CD4-positive, alpha-beta T cell treated with Interleukin-6 for 4 hours (primary cell): ENCODE results near the gene SGIP1.
"Not testable (repeated sequence)": the region's sequence is repeated elsewhere in the genome, so short reads cannot be mapped to it uniquely, and the experiment has no call there.

Source experiments
- DNase-seq: peaks from one replicate; pipeline ENCODE4 v3.0.0-alpha.2; 2020; ENCODE audit warnings: mixed read lengths

SGIP1 gene

DNA sequence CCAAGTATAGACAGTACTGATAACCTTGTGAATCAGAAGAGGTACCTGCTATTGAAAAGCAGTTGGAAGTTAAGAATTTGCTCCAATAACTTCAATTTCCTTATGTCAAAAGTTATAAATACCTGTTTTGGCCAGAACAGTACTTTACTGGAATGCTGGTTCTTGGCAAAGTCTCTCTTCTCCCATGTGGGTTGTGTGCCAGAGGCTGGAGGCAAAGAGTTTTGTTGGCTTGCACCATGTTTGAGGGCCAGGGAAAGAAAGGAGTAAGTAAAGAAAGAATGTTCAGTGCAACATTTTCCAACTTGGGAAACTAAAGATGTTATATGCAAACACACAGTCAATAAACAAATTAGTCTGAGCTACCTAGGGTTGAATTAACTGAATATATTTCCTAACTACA is 151.3 kb downstream of the SGIP1 start:
- DNase-seq, result no peak

DNA sequence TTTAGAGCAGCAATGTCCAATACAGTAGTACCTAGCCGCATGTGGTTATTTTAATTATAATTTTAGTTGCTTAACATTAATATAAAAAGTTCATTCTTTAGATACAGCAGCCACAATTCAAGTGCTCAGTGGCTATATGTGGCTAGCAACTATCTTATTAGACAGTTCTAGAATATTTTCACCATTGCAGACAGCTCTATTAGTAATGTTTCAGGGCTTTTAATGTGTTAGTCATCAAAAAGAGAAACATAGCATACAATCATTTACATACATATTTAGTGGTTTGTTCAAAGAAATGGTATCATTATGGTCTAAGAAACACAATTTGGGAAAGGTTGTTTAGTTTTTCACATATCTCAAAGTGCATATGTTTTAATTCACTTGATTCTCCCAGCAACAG is 151.7 kb downstream of the SGIP1 start:
- DNase-seq, result no peak

DNA sequence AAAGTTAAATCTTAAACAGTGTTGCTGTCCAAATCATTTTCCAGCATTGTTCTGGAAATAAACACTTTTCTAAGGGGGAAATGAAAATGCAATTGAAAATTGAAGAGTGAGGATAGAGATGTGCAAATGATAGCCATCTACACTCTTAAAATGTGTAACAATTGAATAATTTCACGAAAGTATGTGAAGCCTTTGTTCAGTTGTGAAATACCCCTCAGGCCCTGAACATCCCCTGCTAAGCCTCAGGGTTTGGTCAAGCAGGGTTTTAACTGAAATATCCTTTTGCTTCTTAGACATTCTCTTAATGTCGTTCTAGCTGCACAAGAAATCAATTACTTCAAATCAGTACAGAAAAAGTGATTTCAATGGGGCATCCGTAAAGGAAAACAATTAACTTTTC is 152.5 kb downstream of the SGIP1 start:
- no peak for DNase-seq

- no peak for DNase-seq
Measured at GRCh38 chr1:66687358-66687757, 153.4 kb downstream of the SGIP1 start.

DNA sequence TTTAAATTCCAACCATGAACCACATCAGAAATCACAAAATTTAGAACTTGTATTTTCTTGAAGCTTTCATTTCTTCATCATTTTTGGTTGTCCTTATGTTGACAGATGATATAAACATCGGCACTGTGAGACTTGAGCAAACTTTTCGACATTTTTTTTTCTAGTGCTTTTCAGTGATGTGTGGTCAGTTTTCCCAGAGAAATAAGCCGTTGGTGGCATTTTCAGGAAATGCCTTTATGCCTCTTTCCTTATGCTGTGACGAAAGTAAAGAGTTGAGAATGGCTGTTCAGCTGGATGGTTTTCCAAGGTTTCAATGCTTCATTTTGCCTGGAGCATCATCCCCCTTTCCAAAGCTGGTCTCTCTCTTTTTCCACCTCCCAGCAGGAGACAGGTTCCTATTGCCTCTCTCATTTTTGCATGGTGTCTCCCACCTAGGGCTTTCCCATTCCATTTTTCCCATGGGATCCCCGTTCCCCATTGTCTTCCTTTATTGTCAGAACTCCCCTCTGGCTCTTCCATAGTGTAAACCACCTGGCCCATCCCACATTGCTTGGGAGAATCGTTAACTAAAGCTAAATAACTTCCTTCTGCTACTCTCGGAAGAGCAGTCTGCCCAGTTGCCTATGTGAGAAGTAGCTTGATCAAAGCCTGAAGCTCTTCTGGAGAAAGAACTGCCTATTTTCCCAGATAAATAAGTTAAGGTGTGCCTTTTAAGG is 156.9 kb downstream of the SGIP1 start:
- no peak for DNase-seq

GRCh38 chr1:66692681-66693080 is 158.7 kb downstream of the SGIP1 start:
- DNase-seq, result no peak

DNA sequence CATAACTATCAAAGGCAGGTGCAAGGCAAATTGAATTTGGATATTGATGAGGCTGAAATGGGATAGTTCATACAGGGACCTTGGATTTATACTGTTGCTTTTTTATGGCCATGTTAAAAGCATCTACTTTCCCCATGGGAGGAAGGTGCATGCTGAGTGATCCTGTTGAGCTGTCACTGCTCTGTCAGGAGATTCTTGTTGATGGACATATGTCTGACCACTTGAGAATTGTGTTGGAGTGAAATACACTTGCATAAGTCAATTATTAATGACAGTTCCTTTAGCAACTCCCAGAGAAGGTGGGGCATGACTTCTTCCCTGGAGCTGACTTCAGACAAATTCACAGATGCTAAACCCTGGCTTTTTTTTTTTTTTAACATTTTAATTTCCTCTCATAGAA is 159.9 kb downstream of the SGIP1 start:
- DNase-seq, result no peak

- no peak for DNase-seq
Measured at GRCh38 chr1:66695116-66695515, 161.2 kb downstream of the SGIP1 start.

- DNase-seq, result no peak
Measured at GRCh38 chr1:66696771-66697170, 162.8 kb downstream of the SGIP1 start.

DNA sequence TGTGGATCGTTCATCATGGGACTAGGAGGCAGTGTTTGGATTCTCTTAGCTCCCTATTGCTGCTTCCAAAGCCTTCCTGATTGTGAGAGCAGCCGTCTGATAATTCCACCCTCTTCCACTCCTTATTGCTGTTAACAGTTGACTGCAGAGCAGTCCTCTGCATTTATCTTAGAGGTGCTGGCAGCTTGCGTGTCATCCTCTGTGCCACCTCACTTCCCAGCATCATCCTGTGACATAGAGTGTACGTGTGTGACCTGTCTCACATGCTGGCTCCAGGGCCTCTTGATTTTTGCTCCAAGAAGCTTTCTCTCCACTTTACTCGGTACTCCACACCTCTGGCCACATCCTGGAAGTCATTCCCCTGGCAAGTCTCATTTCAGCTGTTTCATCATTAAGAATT is 165.3 kb downstream of the SGIP1 start:
- no peak for DNase-seq

DNA sequence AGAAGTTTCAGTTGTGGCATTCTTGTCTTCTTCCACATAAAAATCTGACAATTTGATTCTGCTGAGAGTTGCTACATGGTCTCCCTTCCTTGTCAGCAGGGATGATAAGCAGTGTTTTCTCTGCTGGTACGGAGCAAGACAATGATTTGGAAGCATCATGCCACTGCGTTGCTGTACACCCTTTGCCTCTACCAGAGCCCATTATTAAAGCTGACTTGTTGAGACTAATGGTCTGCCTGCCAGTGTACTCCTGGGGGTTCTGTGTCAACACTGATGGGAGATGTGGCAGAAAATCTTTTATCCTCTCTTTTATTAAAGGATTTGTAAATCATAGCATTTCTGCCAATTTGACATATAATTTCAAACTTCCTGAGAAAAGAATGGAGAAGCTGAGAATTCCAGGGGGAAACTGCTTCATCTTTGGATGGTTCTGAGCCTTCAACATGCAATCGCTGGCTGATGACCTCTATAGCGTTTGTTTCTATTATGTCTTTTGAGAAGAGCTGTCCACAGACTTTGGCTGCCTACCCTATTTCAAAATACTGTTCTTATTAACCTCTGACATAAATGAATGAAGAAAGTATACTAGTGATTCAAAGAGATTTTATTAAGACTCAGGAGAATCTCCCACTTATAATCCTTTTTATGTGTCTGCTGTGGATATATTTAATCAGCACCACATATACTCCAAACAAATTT is 170.4 kb downstream of the SGIP1 start:
- no peak for DNase-seq

DNA sequence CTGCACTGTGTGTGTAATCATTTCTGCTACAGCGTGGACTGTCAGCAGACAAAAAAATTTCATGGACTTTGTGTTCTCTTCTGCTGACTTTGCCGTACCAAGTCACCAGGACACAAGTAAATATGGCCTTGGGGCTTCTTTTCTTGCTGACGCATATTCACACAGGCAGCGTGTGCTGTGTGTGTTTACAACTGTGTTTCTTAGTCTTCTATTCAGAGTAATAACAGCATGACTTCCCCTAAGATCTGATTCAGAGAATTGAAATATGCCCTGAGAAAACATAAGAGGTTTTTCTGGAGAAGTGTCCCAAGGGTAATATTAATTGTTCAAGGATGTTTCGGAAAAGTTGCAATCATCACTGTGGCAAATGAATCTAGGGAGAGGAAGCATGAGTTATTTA is 171.2 kb downstream of the SGIP1 start:
- DNase-seq, result no peak

- no peak for DNase-seq
Measured at GRCh38 chr1:66711420-66711819, 177.5 kb downstream of the SGIP1 start.

DNA sequence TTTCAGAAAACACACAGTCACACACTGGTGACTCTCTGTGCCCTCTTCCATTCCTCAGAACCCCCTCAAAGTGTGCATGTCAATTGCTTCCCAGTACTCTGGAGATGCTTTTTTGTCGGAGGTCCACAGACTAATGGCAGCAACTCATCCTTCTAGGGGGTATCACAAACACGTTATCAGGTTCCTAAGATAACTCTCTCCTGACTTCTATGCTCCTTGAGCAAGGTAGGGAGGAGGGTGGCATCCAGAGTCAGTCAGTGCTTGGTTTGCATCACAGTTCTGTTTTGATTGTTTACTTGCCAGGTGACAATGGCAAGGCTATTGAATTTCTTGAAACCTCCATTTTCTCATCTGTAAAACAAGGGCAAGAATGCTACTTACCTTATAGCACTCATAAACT is 178.9 kb downstream of the SGIP1 start:
- no peak for DNase-seq

GRCh38 chr1:66723985-66724384 is 190.0 kb downstream of the SGIP1 start:
- no peak for DNase-seq

GRCh38 chr1:66725885-66726665 is 192.1 kb downstream of the SGIP1 start:
- DNase-seq, result peak; percentile 53

- DNase-seq, result no peak
Measured at GRCh38 chr1:66728021-66728420, 194.1 kb downstream of the SGIP1 start.

DNA sequence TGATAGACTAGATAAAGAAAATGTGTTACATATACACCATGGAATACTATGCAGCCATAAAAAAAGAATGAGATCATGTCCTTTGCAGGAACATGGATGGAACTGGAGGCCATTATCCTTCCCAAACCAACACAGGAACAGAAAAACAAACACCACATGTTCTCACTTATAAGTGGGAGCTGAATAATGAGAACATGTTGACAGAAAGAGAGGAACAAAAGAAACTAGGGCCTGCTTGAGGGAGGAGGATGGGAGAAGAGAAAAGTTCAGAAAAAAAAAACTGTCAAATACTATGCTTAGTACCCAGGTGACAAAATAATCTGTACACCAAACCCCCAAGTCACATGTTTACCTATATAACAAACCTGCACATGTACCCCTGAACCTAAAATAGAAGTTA is 194.8 kb downstream of the SGIP1 start:
- not testable (repeated sequence) for DNase-seq

- peak; percentile 28 for DNase-seq
Measured at GRCh38 chr1:66729119-66729518, 195.2 kb downstream of the SGIP1 start.

GRCh38 chr1:66729523-66729922 is 195.6 kb downstream of the SGIP1 start:
- no peak for DNase-seq

DNA sequence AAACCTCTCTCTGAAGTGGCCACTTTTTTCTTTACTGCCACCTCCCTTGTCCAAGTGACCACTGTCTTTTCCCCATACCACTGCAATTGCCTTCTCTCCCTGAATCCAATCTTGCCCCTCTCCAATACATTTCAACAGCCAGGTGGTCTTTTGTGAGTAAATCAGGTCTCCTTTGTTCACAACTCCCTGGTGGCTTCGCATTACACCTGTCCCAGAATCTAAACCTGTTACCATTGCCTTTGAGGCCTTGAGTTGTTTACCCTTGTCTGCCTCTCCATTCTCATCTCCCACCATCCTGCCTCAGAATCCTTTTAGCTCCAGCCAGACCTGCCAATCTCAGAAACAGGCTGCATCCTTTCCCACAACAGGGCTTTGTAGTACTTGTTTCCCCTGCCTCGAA is 196.5 kb downstream of the SGIP1 start:
- DNase-seq, result no peak

GRCh38 chr1:66731170-66731865 is 197.4 kb downstream of the SGIP1 start:
- no peak for DNase-seq
